H1 (cell line): ENCODE data around the gene PTPRJ. TPM values are rescaled to one million over a fixed set of nuclear protein-coding genes. Genes with fewer than 3 reads are reported as not detected.

Experiments
- CTCF ChIA-PET: fragments of 300-600 bp; sonication (Branson Sonifier 250); formaldehyde crosslinking; loops from one replicate; lab custom pipeline; 2021; ENCODE audit not compliant: partially characterized antibody; lab: Charles Lee
- POLR2A ChIA-PET: fragments of 300-600 bp; sonication (Branson Sonifier 250); formaldehyde crosslinking; loops from one replicate; lab custom pipeline; 2021; ENCODE audit warnings: inconsistent platforms; ENCODE audit not compliant: partially characterized antibody; lab: Charles Lee
- DNase-seq, 2 experiments: peaks; one replicate each; pipeline versions ENCODE4 v3.0.0 to v3.0.0-alpha.2; 2010 to 2022; ENCODE audit warnings: low spot score in 2 of 2, low read depth in 1 of 2, mixed read lengths in 1 of 2
- FAIRE-seq: peaks from 2 replicates; lab custom pipeline; 2011; peaks lifted over from hg19 to GRCh38; lab: Jason Lieb, UNC
- H2AFZ ChIP-seq: 2 replicates; pipeline ENCODE4 v1.8.1; 2012; ENCODE audit warnings: low read length, inconsistent platforms
- H2AK5ac ChIP-seq: 2 replicates; pipeline ENCODE4 v1.6.1; 2013; ENCODE audit warnings: low read depth, low read length
- H2BK120ac ChIP-seq: replicated peaks from 2 replicates; pipeline ENCODE3; 2013; ENCODE audit warnings: low read depth, low read length, inconsistent platforms
- H2BK12ac ChIP-seq: 2 replicates; pipeline ENCODE4 v1.6.1; 2013; ENCODE audit warnings: low read depth, low read length
- H2BK15ac ChIP-seq: 2 replicates; pipeline ENCODE4 v1.6.1; 2013; ENCODE audit warnings: low read length
- H2BK20ac ChIP-seq: 2 replicates; pipeline ENCODE4 v1.6.1; 2013; ENCODE audit warnings: low read length
- H2BK5ac ChIP-seq: 2 replicates; pipeline ENCODE4 v1.6.1; 2013; ENCODE audit warnings: low read depth, low read length
- H3K14ac ChIP-seq: 2 replicates; pipeline ENCODE4 v1.6.1; 2013; ENCODE audit warnings: inconsistent platforms; ENCODE audit not compliant: insufficient read length
- H3K18ac ChIP-seq: 2 replicates; pipeline ENCODE4 v1.6.1; 2013; ENCODE audit warnings: low read length; ENCODE audit errors: extremely low read depth
- H3K23ac ChIP-seq: 2 replicates; pipeline ENCODE4 v1.6.1; 2013; ENCODE audit warnings: inconsistent platforms; ENCODE audit not compliant: insufficient read length
- H3K23me2 ChIP-seq: 2 replicates; pipeline ENCODE4 v1.6.1; 2013; ENCODE audit warnings: low read depth, low read length
- H3K27ac ChIP-seq: 2 replicates; pipeline ENCODE4 v1.6.1; 2011; ENCODE audit warnings: low read depth, low read length, inconsistent platforms
- H3K27me3 ChIP-seq, 4 experiments: replicated peaks in 1 of 4; 1 replicate in 1 of 4; 2 replicates in 3 of 4; pipeline versions ENCODE4 v1.6.1 to v1.8.1; 2011 to 2013; ENCODE audit warnings: low read length in 3 of 4, mild to moderate bottlenecking in 3 of 4, inconsistent platforms in 2 of 4, mixed read lengths in 2 of 4, moderate library complexity in 1 of 4; ENCODE audit not compliant: control insufficient read depth in 3 of 4, insufficient read depth in 3 of 4; ENCODE audit errors: extremely low read depth in 1 of 4
- H3K36me3 ChIP-seq, 4 experiments: 2 replicates each; pipeline versions ENCODE4 v1.6.1 to v1.8.1; 2011 to 2013; ENCODE audit warnings: mild to moderate bottlenecking in 4 of 4, low read length in 3 of 4, moderate library complexity in 2 of 4, control low read depth in 1 of 4, inconsistent platforms in 1 of 4; ENCODE audit not compliant: insufficient read depth in 4 of 4, control insufficient read depth in 2 of 4
- H3K4ac ChIP-seq: replicated peaks from 2 replicates; pipeline ENCODE3; 2013; ENCODE audit warnings: low read length, low read depth, mixed read lengths, inconsistent platforms; ENCODE audit not compliant: insufficient read length
- H3K4me1 ChIP-seq, 4 experiments: replicated peaks in 1 of 4; 1 replicate in 1 of 4; 2 replicates in 3 of 4; pipeline versions ENCODE4 v1.6.1 to v1.8.1; 2011 to 2013; ENCODE audit warnings: low read length in 3 of 4, inconsistent platforms in 2 of 4, mixed read lengths in 1 of 4; ENCODE audit not compliant: insufficient read depth in 4 of 4, control insufficient read depth in 3 of 4
- H3K4me2 ChIP-seq, 2 experiments: 2 replicates each; pipeline versions ENCODE4 v1.6.1 to v1.8.1; 2011 to 2013; ENCODE audit warnings: low read depth in 2 of 2, low read length in 2 of 2, control low read depth in 1 of 2, inconsistent platforms in 1 of 2, mild to moderate bottlenecking in 1 of 2; ENCODE audit not compliant: insufficient read depth in 1 of 2
- H3K4me3 ChIP-seq, 4 experiments: fragments of 200-600, 300-600 bp in 1 of 4; sonication (generic), shearing (Covaris generic), sonication (Bioruptor Twin) in 1 of 4; 2 replicates each; pipeline versions ENCODE4 v1.5.1 to v1.8.1; 2011 to 2016; ENCODE audit warnings: low read length in 4 of 4, low read depth in 3 of 4, control low read depth in 2 of 4, inconsistent platforms in 2 of 4, mild to moderate bottlenecking in 2 of 4, mixed read lengths in 1 of 4, moderate library complexity in 1 of 4; ENCODE audit not compliant: insufficient read depth in 2 of 4; ENCODE audit errors: extremely low read depth in 1 of 4
- H3K56ac ChIP-seq: replicated peaks from 2 replicates; pipeline ENCODE3; 2013; ENCODE audit warnings: low read depth, mild to moderate bottlenecking, mixed read lengths, low read length, inconsistent platforms; ENCODE audit not compliant: insufficient read length
- H3K79me1 ChIP-seq: 2 replicates; pipeline ENCODE4 v1.6.1; 2013; ENCODE audit warnings: low read depth, low read length, control low read depth
- H3K79me2 ChIP-seq, 2 experiments: 2 replicates each; pipeline versions ENCODE4 v1.6.1 to v1.8.1; 2012 to 2013; ENCODE audit warnings: low read length in 2 of 2, mild to moderate bottlenecking in 2 of 2, inconsistent platforms in 1 of 2; ENCODE audit not compliant: insufficient read depth in 2 of 2, control insufficient read depth in 1 of 2
- H3K9ac ChIP-seq, 4 experiments: replicated peaks in 1 of 4; 1 replicate in 1 of 4; 2 replicates in 3 of 4; pipeline versions ENCODE4 v1.6.1 to v1.8.1; 2011 to 2013; ENCODE audit warnings: low read depth in 3 of 4, low read length in 3 of 4, control low read depth in 2 of 4, mild to moderate bottlenecking in 2 of 4, moderate library complexity in 2 of 4, inconsistent platforms in 1 of 4; ENCODE audit errors: extremely low read depth in 1 of 4
- H3K9me3 ChIP-seq, 2 experiments: 2 replicates each; pipeline versions ENCODE4 v1.6.1 to v1.8.1; 2012 to 2013; ENCODE audit warnings: mild to moderate bottlenecking in 2 of 2, moderate library complexity in 2 of 2, control low read depth in 1 of 2, inconsistent platforms in 1 of 2, low read depth in 1 of 2, low read length in 1 of 2, mixed read lengths in 1 of 2; ENCODE audit not compliant: insufficient read depth in 2 of 2
- H4K20me1 ChIP-seq, 2 experiments: replicated peaks in 1 of 2; 2 replicates each; pipeline versions ENCODE3 to v1.8.1; 2011 to 2013; ENCODE audit warnings: inconsistent platforms in 2 of 2, low read length in 2 of 2, mild to moderate bottlenecking in 1 of 2; ENCODE audit not compliant: insufficient read depth in 2 of 2, control insufficient read depth in 1 of 2
- H4K5ac ChIP-seq: 2 replicates; pipeline ENCODE4 v1.6.1; 2013; ENCODE audit warnings: low read length, low read depth, mixed read lengths, inconsistent platforms; ENCODE audit not compliant: insufficient read length
- H4K8ac ChIP-seq: 2 replicates; pipeline ENCODE4 v1.8.0; 2013; ENCODE audit warnings: mild to moderate bottlenecking, moderate library complexity, low read length, inconsistent platforms; ENCODE audit not compliant: insufficient read depth; ENCODE audit errors: extremely low read depth
- H4K91ac ChIP-seq: replicated peaks from 2 replicates; pipeline ENCODE3; 2013; ENCODE audit warnings: low read length, mixed read lengths, inconsistent platforms; ENCODE audit not compliant: insufficient read length
- HDAC6 ChIP-seq: IDR thresholded peaks from one replicate; pipeline ENCODE4 v1.7.1; 2012; ENCODE audit warnings: low read depth, mild to moderate bottlenecking, inconsistent platforms, low read length, moderate library complexity
- KDM5A ChIP-seq: fragments of 200-600 bp; IDR thresholded peaks from 2 replicates; pipeline ENCODE4 v1.7.1; 2012; ENCODE audit warnings: mild to moderate bottlenecking, low read length, inconsistent platforms, mixed read lengths
- RFX5 ChIP-seq: IDR thresholded peaks from 2 replicates; pipeline ENCODE4 v1.6.1; 2011; ENCODE audit warnings: low read depth, low read length, improper control_type of control experiment, borderline replicate concordance
- RXRA ChIP-seq: IDR thresholded peaks from 2 replicates; pipeline ENCODE4 v1.6.1; 2011; ENCODE audit warnings: low read depth, mild to moderate bottlenecking, low read length, moderate library complexity; ENCODE audit not compliant: insufficient read depth
- SP1 ChIP-seq: IDR thresholded peaks from 2 replicates; pipeline ENCODE4 v1.6.1; 2011; ENCODE audit warnings: low read depth, low read length
- TEAD4 ChIP-seq: IDR thresholded peaks from 2 replicates; pipeline ENCODE4 v1.6.1; 2012; ENCODE audit warnings: low read depth, low read length, inconsistent platforms, mixed read lengths
- WGBS, 2 experiments: shearing (Covaris generic) in 1 of 2; methylation state at CpG; one replicate each; pipeline versions ENCODE4 v1.1.6 to v1.1.7; 2013 to 2015; ENCODE audit warnings: low lambda C conversion rate in 2 of 2, mixed read lengths in 2 of 2, inconsistent platforms in 1 of 2, low coverage in 1 of 2, missing lambda C conversion rate in 1 of 2; ENCODE audit not compliant: insufficient replicate concordance in 2 of 2, insufficient coverage in 1 of 2, insufficient read length in 1 of 2; ENCODE audit errors: extremely low coverage in 1 of 2, missing lambda C conversion rate in 1 of 2; 5-methylcytosine and 5-hydroxymethylcytosine counted together
- polyA plus RNA-seq, 7 experiments: library from polyadenylated mRNA; depleted of rRNA in 3 of 7; stranded (reverse) in 5 of 7; unstranded in 2 of 7; fragments of >200 nt in 5 of 7; fragments of 200-250 nt in 2 of 7; gene quantifications; 1 replicate in 5 of 7; 2 replicates in 1 of 7; 4 replicates in 1 of 7; pipeline versions ENCODE4 v1.2.1 to v1.2.3, GENCODE V29; 2011 to 2013; ENCODE audit warnings: missing spikeins in 2 of 7, mixed read lengths in 2 of 7
- total RNA-seq: library from RNA; stranded (reverse); fragmentation: NEBNext Ultra II Directional; extraction: Animal tissue kit (Norgen Biotek cat#: 25700); gene quantifications from 2 replicates; pipeline ENCODE4 v1.2.1, GENCODE V29; 2021

The PTPRJ gene
- total and polyA plus RNA-seq, 2 of the 8 experiments (the other 6 are each of a cell fraction or from before 2014, with no cell fraction given): 4.4 to 22.6 TPM

GRCh38 chr11:48169717-48170116 lies 189.4 kb downstream of the PTPRJ start:
- ChIA-PET CTCF (interaction anchor here (0.7 to 1.6 kb wide), 3 partner anchors 16 to 290 kb away, joined by 3 read pairs; no protein-coding TSS in a partner anchor), POLR2A (no interaction called here)
- Histone ChIP-seq H3K4me1 (no peaks in the 10 kb centered on the region), H3K4me2 (no peak overlapping the region), H3K23me2 (no peaks in the 10 kb centered on the region), H3K9me3 (no peaks in the 10 kb centered on the region), H3K27ac (no peak overlapping the region), H3K36me3 (no peaks in the 10 kb centered on the region), H3K4me3 (no peak overlapping the region), H2BK20ac (no peak overlapping the region), H3K4ac (no peak overlapping the region), H4K20me1 (no peaks in the 10 kb centered on the region), H3K14ac (no peak overlapping the region), H2AK5ac (no peak overlapping the region), H3K79me1 (no peaks in the 10 kb centered on the region), H3K79me2 (no peaks in the 10 kb centered on the region), H2BK120ac (no peak overlapping the region), H3K18ac (no peak overlapping the region), H3K27me3 (no peaks in the 10 kb centered on the region), H3K9ac (no peak overlapping the region), H2BK5ac (no peak overlapping the region), H3K23ac (no peak overlapping the region), H2BK12ac (no peak overlapping the region), H4K91ac (no peak overlapping the region), H2BK15ac (no peak overlapping the region), H4K5ac (no peak overlapping the region), H4K8ac (no peak overlapping the region), H2AFZ (no peak overlapping the region), H3K56ac (no peak overlapping the region)
- no peak for FAIRE-seq
- WGBS, 2 experiments: 88% methylated on average over 7 of the region's 7 CpGs; no CpG with 5 or more reads in 1 of the 2 experiments
- DNase-seq: no peak
- TF ChIP-seq SP1 (no peak), KDM5A (no peak), TEAD4 (no peak), HDAC6 (no peak), RFX5 (no peak), RXRA (no peak)
